VCaP (cell line): ENCODE measurements around the gene FST.
A peak's percentile ranks its signal among the peaks of the same experiment; 100 is the strongest.

Source experiments
- H3K27ac ChIP-seq: fragments of 450-650 bp; 2 replicates; pipeline ENCODE4 v1.5.1; 2017
- TF ChIP-seq, protein P1 (sequence below): fragments of 450-650 bp; conservative IDR thresholded peaks from 2 replicates; pipeline ENCODE4 v1.5.1; 2017; ENCODE audit warnings: mild to moderate bottlenecking, moderate library complexity

FST gene

DNA sequence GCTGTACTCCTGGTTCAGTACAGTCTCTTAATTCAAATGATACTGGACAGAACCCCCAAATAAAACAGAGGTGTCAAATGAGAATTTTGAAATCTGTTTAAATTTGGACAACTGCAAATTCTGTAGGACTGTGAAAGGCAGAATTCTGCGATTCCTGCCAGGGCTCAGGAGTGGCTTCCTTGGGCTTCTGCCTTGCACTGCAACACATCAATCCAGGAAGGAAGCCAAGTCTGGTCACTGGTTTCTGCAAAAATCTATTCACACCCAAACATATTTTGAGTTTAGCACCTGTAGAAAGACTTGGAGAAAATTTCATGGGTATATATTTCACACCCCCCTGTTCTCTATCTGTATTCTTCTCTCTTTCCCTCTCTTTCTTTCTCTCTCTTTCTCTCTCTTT, 37.5 kb upstream of the FST start:
- TF ChIP-seq, protein P1, sequence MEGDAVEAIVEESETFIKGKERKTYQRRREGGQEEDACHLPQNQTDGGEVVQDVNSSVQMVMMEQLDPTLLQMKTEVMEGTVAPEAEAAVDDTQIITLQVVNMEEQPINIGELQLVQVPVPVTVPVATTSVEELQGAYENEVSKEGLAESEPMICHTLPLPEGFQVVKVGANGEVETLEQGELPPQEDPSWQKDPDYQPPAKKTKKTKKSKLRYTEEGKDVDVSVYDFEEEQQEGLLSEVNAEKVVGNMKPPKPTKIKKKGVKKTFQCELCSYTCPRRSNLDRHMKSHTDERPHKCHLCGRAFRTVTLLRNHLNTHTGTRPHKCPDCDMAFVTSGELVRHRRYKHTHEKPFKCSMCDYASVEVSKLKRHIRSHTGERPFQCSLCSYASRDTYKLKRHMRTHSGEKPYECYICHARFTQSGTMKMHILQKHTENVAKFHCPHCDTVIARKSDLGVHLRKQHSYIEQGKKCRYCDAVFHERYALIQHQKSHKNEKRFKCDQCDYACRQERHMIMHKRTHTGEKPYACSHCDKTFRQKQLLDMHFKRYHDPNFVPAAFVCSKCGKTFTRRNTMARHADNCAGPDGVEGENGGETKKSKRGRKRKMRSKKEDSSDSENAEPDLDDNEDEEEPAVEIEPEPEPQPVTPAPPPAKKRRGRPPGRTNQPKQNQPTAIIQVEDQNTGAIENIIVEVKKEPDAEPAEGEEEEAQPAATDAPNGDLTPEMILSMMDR = no peak
- H3K27ac ChIP-seq = no peak overlapping the region

DNA sequence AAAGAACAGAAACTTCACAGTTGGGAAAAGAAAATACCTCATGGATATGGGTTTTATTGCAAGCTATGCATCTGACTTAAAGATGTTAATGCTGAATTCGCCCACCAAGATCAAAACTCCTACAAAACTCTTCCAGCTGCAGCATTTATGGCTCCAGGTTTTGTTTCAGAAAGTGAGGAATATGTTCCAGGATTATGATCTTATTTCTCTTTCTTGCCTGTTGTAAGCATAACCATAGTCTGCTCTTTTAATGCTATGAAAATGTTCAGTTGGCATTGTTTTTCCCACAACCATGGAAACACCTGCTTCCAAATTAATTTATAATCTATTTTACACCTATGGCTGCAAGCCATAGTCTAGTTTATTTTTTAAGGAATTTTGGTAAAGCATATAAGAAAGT, 34.9 kb upstream of the FST start:
- H3K27ac ChIP-seq = no peak overlapping the region
- TF ChIP-seq, protein P1 = no peak

DNA sequence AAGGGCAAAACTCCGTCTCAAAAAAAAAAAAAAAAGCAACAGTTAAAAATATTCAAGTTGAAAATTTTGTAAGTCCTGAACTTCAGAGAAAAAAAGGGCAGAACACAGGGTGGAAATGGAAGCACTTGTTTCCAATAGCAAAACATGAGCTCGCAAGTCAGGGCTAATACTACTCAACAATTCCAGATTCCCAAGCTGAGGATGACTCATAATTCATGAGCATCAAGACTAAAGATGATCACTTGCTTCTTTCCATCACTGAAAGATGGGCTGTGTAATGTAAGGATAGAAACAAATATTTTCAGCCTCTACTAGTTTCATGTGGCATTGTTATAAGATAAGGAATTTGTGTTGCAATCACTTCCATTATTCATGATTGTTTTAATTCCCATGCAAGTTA, 33.5 kb upstream of the FST start:
- H3K27ac ChIP-seq = no peak overlapping the region
- TF ChIP-seq, protein P1 = no peak

DNA sequence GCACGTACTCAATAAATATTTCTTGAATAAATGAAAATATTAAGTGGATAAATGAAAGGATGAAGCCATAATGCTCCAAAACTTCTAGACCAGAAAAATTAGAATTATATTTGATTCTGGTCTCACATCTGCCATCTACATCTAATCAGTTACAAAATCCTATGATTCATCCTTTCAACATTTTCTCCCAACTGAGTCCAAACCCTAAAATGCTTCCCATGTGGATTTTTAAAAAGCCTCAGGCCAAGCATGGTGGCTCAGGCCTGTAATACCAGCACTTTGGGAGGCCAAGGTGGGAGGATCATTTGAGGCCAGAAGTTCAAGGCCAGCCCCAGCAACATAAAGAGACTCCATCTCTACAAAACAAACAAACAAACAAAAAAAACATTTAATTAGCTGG, 31.6 kb upstream of the FST start:
- H3K27ac ChIP-seq = no peak overlapping the region
- TF ChIP-seq, protein P1 = no peak

DNA sequence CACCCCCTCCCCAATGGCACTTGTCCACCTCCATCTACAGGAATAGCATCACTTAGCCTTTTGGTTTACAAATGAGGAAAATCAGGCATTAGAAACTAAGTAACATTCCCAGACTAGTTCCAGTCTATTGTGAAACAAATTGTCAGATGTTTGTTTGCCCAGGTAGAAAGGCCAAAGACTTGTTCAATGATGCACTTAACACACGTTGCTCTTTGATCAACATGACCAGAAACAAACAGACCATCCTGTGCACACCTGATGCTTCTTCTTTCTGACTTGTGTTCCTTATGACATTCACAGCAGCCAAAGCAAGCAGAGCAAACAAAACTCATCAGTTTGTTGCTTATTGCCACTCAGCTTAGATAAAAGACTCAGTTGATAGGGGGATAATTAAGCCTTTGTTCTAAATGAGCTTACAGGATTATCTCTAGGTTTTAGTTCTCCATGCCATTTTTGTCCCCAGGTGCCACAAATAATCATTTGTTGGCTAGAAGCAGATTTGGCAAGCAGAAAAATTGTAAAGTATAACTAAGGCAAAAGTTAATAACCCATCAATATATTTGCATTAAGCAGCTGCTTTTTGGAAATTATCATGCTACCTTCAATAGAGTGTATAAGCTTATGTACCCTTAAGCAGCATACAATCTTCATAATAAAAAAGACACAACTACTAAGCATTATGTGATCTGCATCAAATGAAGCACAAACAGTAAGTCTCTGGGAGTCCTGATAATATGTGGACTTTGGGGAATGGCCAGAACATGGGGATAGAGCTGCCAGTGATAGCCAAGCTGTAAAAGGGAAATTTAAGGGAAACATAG, 26.3 kb upstream of the FST start:
- peak overlapping the region; percentile 16; the same call in 1 of the 2 replicates for H3K27ac ChIP-seq
- TF ChIP-seq, protein P1 = no peak

DNA sequence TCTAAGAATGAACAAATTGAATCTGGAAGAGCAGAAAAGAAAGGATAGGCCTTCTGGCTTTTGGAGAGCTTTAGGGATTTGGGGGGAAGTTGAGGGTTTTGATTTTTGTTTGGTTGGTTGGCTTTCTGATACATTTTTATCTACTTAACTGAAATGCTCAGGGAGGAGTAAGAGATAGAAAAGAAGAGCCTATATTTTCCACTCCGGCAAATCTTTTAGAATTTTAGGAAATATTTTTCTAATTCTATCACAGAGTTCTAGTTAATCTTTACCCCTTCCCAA, 25.8 kb upstream of the FST start:
- H3K27ac ChIP-seq = peak overlapping the region; percentile 16; the same call in 1 of the 2 replicates
- TF ChIP-seq, protein P1 = no peak

DNA sequence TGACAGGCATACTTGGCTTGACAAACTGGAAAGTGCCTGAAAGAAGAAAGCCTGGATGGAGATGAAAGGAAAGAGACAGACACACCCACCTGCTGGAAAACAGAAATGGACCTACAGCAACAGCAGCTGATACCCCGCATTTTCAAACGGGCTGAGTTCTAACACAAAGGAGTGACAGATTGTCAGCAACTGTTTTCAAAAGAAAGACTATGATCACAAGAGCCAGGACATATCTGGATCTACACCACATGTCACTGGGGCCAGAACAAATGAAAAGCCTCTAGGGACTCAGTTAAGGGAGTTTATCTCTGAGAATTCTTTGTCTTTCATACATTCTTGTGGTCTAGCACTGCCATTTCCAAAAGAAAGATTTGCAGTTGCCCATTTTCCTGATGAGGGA, 24.1 kb upstream of the FST start:
- TF ChIP-seq, protein P1 = no peak
- H3K27ac ChIP-seq = no peak overlapping the region
